HCT116 (cell line): Measurements from ENCODE around the gene MTHFD1L. TPM values are rescaled to one million over a fixed set of nuclear protein-coding genes. Genes with fewer than 3 reads are reported as not detected.

Experiments
- ATAC-seq: fragments of 200-7000 bp; cut with Tn5 transposase; 2 replicates; pipeline ENCODE4 v1.9.1; 2020; ENCODE audit warnings: mild to moderate bottlenecking, moderate library complexity
- BruUV-seq: library from RNA; stranded (reverse); fragments of 400-500 nt; replicated peaks from 2 replicates; lab custom pipeline; 2021; lab: Mats Ljungman, UMichigan
- CTCF ChIA-PET: fragments of 300-600 bp; sonication (Branson Sonifier 250); formaldehyde crosslinking; loops from one replicate; lab custom pipeline; 2021; ENCODE audit warnings: antibody characterized with exemption; lab: Charles Lee
- POLR2A ChIA-PET: fragments of 300-600, 350-600 bp; sonication (Branson Sonifier 250); formaldehyde crosslinking; loops from one replicate; lab custom pipeline; 2021; ENCODE audit warnings: antibody characterized with exemption; lab: Charles Lee
- RAD21 ChIA-PET, 2 experiments: fragments of 300-600 bp; sonication (Branson Sonifier 250); formaldehyde crosslinking; loops; one replicate each; lab custom pipeline; 2023; ENCODE audit warnings: low total read pairs in 2 of 2; ENCODE audit not compliant: uncharacterized antibody in 2 of 2, unreplicated experiment in 2 of 2, low non-redundant PET in 1 of 2; lab: Charles Lee
- DNase-seq: peaks from one replicate; pipeline ENCODE4 v3.0.0-alpha.2; 2010; ENCODE audit warnings: low read depth, low spot score
- H2AFZ ChIP-seq: fragments of 200-600 bp; shearing (Covaris generic), sonication (generic); 2 replicates; pipeline ENCODE4 v1.6.1; 2017; ENCODE audit warnings: low read depth, mixed run types, mixed read lengths, antibody characterized with exemption, low read length; ENCODE audit not compliant: poor library complexity, severe bottlenecking
- H3K27ac ChIP-seq: 2 replicates; pipeline ENCODE4 v1.5.1; 2012; ENCODE audit warnings: low read depth, low read length
- H3K27me3 ChIP-seq: fragments of 200-600 bp; sonication (generic); 2 replicates; pipeline ENCODE4 v1.6.1; 2016; ENCODE audit warnings: mixed run types, low read length, mixed read lengths; ENCODE audit not compliant: insufficient read depth
- H3K36me3 ChIP-seq, 2 experiments: fragments of 200-500 bp in 1 of 2; fragments of 200-600 bp in 1 of 2; sonication (Bioruptor generic) in 1 of 2; sonication (generic) in 1 of 2; 2 replicates each; pipeline versions ENCODE4 v1.5.1 to v1.6.1; 2014 to 2016; ENCODE audit warnings: low read length in 2 of 2, inconsistent platforms in 1 of 2, mixed read lengths in 1 of 2, mixed run types in 1 of 2; ENCODE audit not compliant: insufficient read depth in 2 of 2, control insufficient read depth in 1 of 2
- H3K4me1 ChIP-seq, 2 experiments: fragments of 200-600 bp in 1 of 2; sonication (generic) in 1 of 2; 2 replicates each; pipeline versions ENCODE4 v1.5.1 to v1.6.1; 2012 to 2017; ENCODE audit warnings: low read length in 2 of 2, inconsistent platforms in 1 of 2, mild to moderate bottlenecking in 1 of 2, mixed read lengths in 1 of 2, mixed run types in 1 of 2, moderate library complexity in 1 of 2; ENCODE audit not compliant: insufficient read depth in 2 of 2, control insufficient read depth in 1 of 2
- H3K4me2 ChIP-seq: fragments of 200-600 bp; sonication (generic); 2 replicates; pipeline ENCODE4 v1.6.1; 2017; ENCODE audit warnings: mixed run types, low read length, mixed read lengths
- H3K4me3 ChIP-seq, 2 experiments: fragments of 200-600 bp in 1 of 2; sonication (generic) in 1 of 2; replicated peaks in 1 of 2; 2 replicates each; pipeline ENCODE4 v1.5.1; 2011 to 2016; ENCODE audit warnings: low read length in 2 of 2, control low read depth in 1 of 2, low read depth in 1 of 2, mild to moderate bottlenecking in 1 of 2, mixed read lengths in 1 of 2, mixed run types in 1 of 2
- H3K79me2 ChIP-seq: fragments of 200-600 bp; sonication (generic); 2 replicates; pipeline ENCODE4 v1.6.1; 2017; ENCODE audit warnings: mild to moderate bottlenecking, mixed run types, low read length, moderate library complexity, mixed read lengths; ENCODE audit not compliant: insufficient read depth
- H3K9ac ChIP-seq: fragments of 200-600 bp; sonication (generic); 2 replicates; pipeline ENCODE4 v1.6.1; 2016; ENCODE audit warnings: low read length, mixed read lengths
- H3K9me2 ChIP-seq: fragments of 200-600 bp; sonication (generic), shearing (Covaris generic); 2 replicates; pipeline ENCODE4 v1.6.1; 2017; ENCODE audit warnings: mixed run types, mild to moderate bottlenecking, moderate library complexity; ENCODE audit not compliant: insufficient read depth
- H3K9me3 ChIP-seq, 2 experiments: fragments of 200-500 bp in 1 of 2; fragments of 200-600 bp in 1 of 2; sonication (Bioruptor generic) in 1 of 2; sonication (generic) in 1 of 2; 2 replicates each; pipeline ENCODE4 v1.6.1; 2014 to 2017; ENCODE audit warnings: low read length in 2 of 2, mixed read lengths in 2 of 2, inconsistent platforms in 1 of 2, low read depth in 1 of 2, mild to moderate bottlenecking in 1 of 2, mixed run types in 1 of 2, moderate library complexity in 1 of 2; ENCODE audit not compliant: control insufficient read depth in 1 of 2, insufficient read depth in 1 of 2
- H4K20me1 ChIP-seq: fragments of 200-600 bp; sonication (generic), shearing (Covaris generic); 2 replicates; pipeline ENCODE4 v1.6.1; 2017; ENCODE audit warnings: mixed run types, mild to moderate bottlenecking, moderate library complexity; ENCODE audit not compliant: insufficient read depth
- ATF3 ChIP-seq: IDR thresholded peaks from 2 replicates; pipeline ENCODE4 v1.6.1; 2012
- CBX3 ChIP-seq: IDR thresholded peaks from 2 replicates; pipeline ENCODE4 v1.6.1; 2012; ENCODE audit warnings: low read depth
- SP1 ChIP-seq: IDR thresholded peaks from 2 replicates; pipeline ENCODE4 v1.6.1; 2012; ENCODE audit warnings: low read depth
- TCF7L2 ChIP-seq: IDR thresholded peaks from 2 replicates; pipeline ENCODE4 v1.7.0; 2011; ENCODE audit warnings: borderline replicate concordance, inconsistent platforms; ENCODE audit not compliant: insufficient read depth, insufficient read length; ENCODE audit errors: extremely low read depth
- ZBTB33 ChIP-seq: IDR thresholded peaks from 2 replicates; pipeline ENCODE4 v1.6.1; 2011; ENCODE audit warnings: mild to moderate bottlenecking, low read length, moderate library complexity; ENCODE audit not compliant: insufficient replicate concordance; ENCODE audit errors: extremely low read depth
- ZFX ChIP-seq: fragments of 450-650 bp; IDR thresholded peaks from 2 replicates; pipeline ENCODE4 v1.6.1; 2017
- ZNF274 ChIP-seq: fragments of 200-500 bp; sonication (Bioruptor generic); IDR thresholded peaks from 2 replicates; pipeline ENCODE4 v1.6.1; 2014; ENCODE audit warnings: mild to moderate bottlenecking, low read depth, low read length, inconsistent platforms
- intact Hi-C: fragments of 100-400 bp; cut with micrococcal nuclease; formaldehyde crosslinking; loops from 2 replicates; pipeline ENCODE4 v1.10.0; 2022
- total RNA-seq: library from RNA; stranded (reverse); gene quantifications from one replicate; pipeline ENCODE4 v1.2.1, GENCODE V29; 2021; ENCODE audit not compliant: unreplicated experiment

The MTHFD1L gene
- total RNA-seq, 1 experiment from 2014 or later, result 127 TPM

- ChIA-PET RAD21 (no interaction called here), POLR2A (no interaction called here), CTCF (no interaction called here)
- intact Hi-C loops, result no loop called here
- Histone ChIP-seq H3K27me3 (no peaks in the 10 kb centered on the region), H3K9me2 (no peaks in the 10 kb centered on the region), H3K4me3 (no peak overlapping the region), H3K27ac (no peak overlapping the region), H3K4me2 (no peak overlapping the region), H3K79me2 (peaks cover 19% of the 10 kb centered on the region), H3K4me1 (no peaks in the 10 kb centered on the region), H2AFZ (no peak overlapping the region), H3K36me3 (peaks cover 3 to 26% of the 10 kb centered on the region in 2 experiments; a peak in 3 of 4 replicates), H4K20me1 (no peaks in the 10 kb centered on the region), H3K9ac (no peak overlapping the region), H3K9me3 (no peaks in the 10 kb centered on the region)
- BruUV-seq, result no TSS peak
- ATAC-seq, result no peak
- no peak for DNase-seq
- TF ChIP-seq TCF7L2, result no peak
- no peak for TF ChIP-seq ZFX
- no peak for TF ChIP-seq SP1
- no peak for TF ChIP-seq ZNF274
- TF ChIP-seq ATF3, result no peak
- TF ChIP-seq ZBTB33, result no peak
These were observed 50.4 kb downstream of the MTHFD1L start for GRCh38 chr6:150915880-150916265.

- H3K9me3 ChIP-seq, result no peaks in the 10 kb centered on the region
- BruUV-seq, result no TSS peak
- no peak overlapping the region for H3K9ac ChIP-seq
- ATAC-seq (no peak), DNase-seq (no peak)
- no peak overlapping the region for H2AFZ ChIP-seq
- peaks cover 9% of the 10 kb centered on the region; the same call in 1 of the 2 replicates for H3K79me2 ChIP-seq
- H3K27ac ChIP-seq, result no peak overlapping the region
- no peak overlapping the region for H3K4me2 ChIP-seq
- no peaks in the 10 kb centered on the region for H4K20me1 ChIP-seq
- no peak overlapping the region for H3K4me3 ChIP-seq
- H3K9me2 ChIP-seq, result no peaks in the 10 kb centered on the region
- POLR2A ChIA-PET, result no interaction called here
- CTCF ChIA-PET, result no interaction called here
- intact Hi-C loops, result no loop called here
- RAD21 ChIA-PET, result no interaction called here
- H3K4me1 ChIP-seq, result peaks cover 0 to 6% of the 10 kb centered on the region in 2 experiments; a peak in 2 of 4 replicates
- no peaks in the 10 kb centered on the region for H3K27me3 ChIP-seq
- H3K36me3 ChIP-seq, result peaks cover 7 to 30% of the 10 kb centered on the region in 2 experiments; a peak in 3 of 4 replicates
- TF ChIP-seq CBX3, result no peak
These were observed 54.4 kb downstream of the MTHFD1L start for GRCh38 chr6:150919938-150920337.
